Measurements from ENCODE around the gene ABTB1.

Gene ABTB1

GRCh38 chr3:127720161-127720823 lies 47.5 kb downstream of the ABTB1 start:
- TF ChIP-seq CTCF (IDR thresholded peaks at IDR 0.05) = no peak
- H3K27ac ChIP-seq = no peak overlapping the region
- H3K4me3 ChIP-seq (ENCODE audit: low read depth in 1 of 2, low read length in 1 of 2) = no peak overlapping the region
- H3K4me1 ChIP-seq (ENCODE audit: control insufficient read depth in 1 of 2, insufficient read depth in 1 of 2, low read depth in 1 of 2, low read length in 1 of 2) = peaks cover 4 to 5% of the 10 kb centered on the region in 2 experiments
- no peaks in the 10 kb centered on the region for H3K9me3 ChIP-seq
- peaks cover 17% of the 10 kb centered on the region for H3K36me3 ChIP-seq
- H3K27me3 ChIP-seq = no peaks in the 10 kb centered on the region

GRCh38 chr3:127720985-127721935 lies 48.5 kb downstream of the ABTB1 start:
- H3K27ac ChIP-seq = no peak overlapping the region
- no peaks in the 10 kb centered on the region for H3K27me3 ChIP-seq
- H3K4me3 ChIP-seq (ENCODE audit: low read depth in 1 of 2, low read length in 1 of 2) = no peak overlapping the region
- peaks cover 17% of the 10 kb centered on the region for H3K36me3 ChIP-seq
- no peaks in the 10 kb centered on the region for H3K9me3 ChIP-seq
- TF ChIP-seq CTCF (IDR thresholded peaks at IDR 0.05) = no peak
- H3K4me1 ChIP-seq (ENCODE audit: control insufficient read depth in 1 of 2, insufficient read depth in 1 of 2, low read depth in 1 of 2, low read length in 1 of 2) = no peaks in the 10 kb centered on the region

GRCh38 chr3:127722091-127722784 lies 49.5 kb downstream of the ABTB1 start:
- H3K4me3 ChIP-seq (ENCODE audit: low read depth in 1 of 2, low read length in 1 of 2) = no peak overlapping the region
- H3K27me3 ChIP-seq = no peaks in the 10 kb centered on the region
- no peak overlapping the region for H3K27ac ChIP-seq
- no peaks in the 10 kb centered on the region for H3K9me3 ChIP-seq
- no peaks in the 10 kb centered on the region for H3K4me1 ChIP-seq (ENCODE audit: control insufficient read depth in 1 of 2, insufficient read depth in 1 of 2, low read depth in 1 of 2, low read length in 1 of 2)
- TF ChIP-seq CTCF (IDR thresholded peaks at IDR 0.05) = no peak
- H3K36me3 ChIP-seq = peaks cover 17% of the 10 kb centered on the region

- Histone ChIP-seq H3K27me3 (no peaks in the 10 kb centered on the region), H3K4me1 (ENCODE audit: control insufficient read depth in 1 of 2, insufficient read depth in 1 of 2, low read depth in 1 of 2, low read length in 1 of 2) (no peaks in the 10 kb centered on the region), H3K36me3 (peaks cover 17% of the 10 kb centered on the region), H3K4me3 (ENCODE audit: low read depth in 1 of 2, low read length in 1 of 2) (no peak overlapping the region), H3K9me3 (no peaks in the 10 kb centered on the region), H3K27ac (no peak overlapping the region)
- no peak for TF ChIP-seq CTCF (IDR thresholded peaks at IDR 0.05)
These were observed 50.3 kb downstream of the ABTB1 start for GRCh38 chr3:127723011-127723567.

GRCh38 chr3:127726894-127727293 lies 54.1 kb downstream of the ABTB1 start:
- Histone ChIP-seq H3K4me1 (ENCODE audit: control insufficient read depth in 1 of 2, insufficient read depth in 1 of 2, low read depth in 1 of 2, low read length in 1 of 2) (peaks cover 10 to 13% of the 10 kb centered on the region in 2 experiments), H3K27me3 (no peaks in the 10 kb centered on the region), H3K4me3 (ENCODE audit: low read depth in 1 of 2, low read length in 1 of 2) (no peak overlapping the region), H3K27ac (no peak overlapping the region), H3K9me3 (no peaks in the 10 kb centered on the region), H3K36me3 (no peaks in the 10 kb centered on the region)
- TF ChIP-seq CTCF (IDR thresholded peaks at IDR 0.05) = no peak
